Measurements from ENCODE around the gene SMOC1.

GRCh38 chr14:69922198-69922597 is 43.0 kb downstream of the SMOC1 start:
- TF ChIP-seq CTCF (IDR thresholded peaks at IDR 0.05) (no peak), ZFX (IDR thresholded peaks at IDR 0.05; ENCODE audit: borderline replicate concordance) (no peak)
